Activated T-helper 2 cell treated with anti-CD3 and anti-CD28 coated beads, Interferon-gamma antibody, Interleukin-2, Interleukin-4, amounts not matched to agents 10 μg/mL and 5 μg/mL and 100 μg/mL, durations not matched to agents 14 hours and 24 hours and 36 hours (primary cell): ENCODE measurements around the gene SV2B. TPM values are rescaled to one million over a fixed set of nuclear protein-coding genes. Genes with fewer than 3 reads are reported as not detected.

Experiments used
- DNase-seq: peaks from one replicate; pipeline ENCODE4 v3.0.0; 2021; ENCODE audit warnings: low spot score
- H3K27ac Mint-ChIP-seq: one replicate; pipeline ENCODE4 v1.8.0; 2021; ENCODE audit warnings: mixed read lengths
- H3K27me3 Mint-ChIP-seq: one replicate; pipeline ENCODE4 v1.8.0; 2021; ENCODE audit warnings: low read depth, mixed read lengths
- H3K36me3 Mint-ChIP-seq: one replicate; pipeline ENCODE4 v1.8.0; 2021; ENCODE audit warnings: low read depth, mixed read lengths
- H3K4me1 Mint-ChIP-seq: one replicate; pipeline ENCODE4 v1.8.0; 2021; ENCODE audit warnings: low read depth, mixed read lengths
- H3K4me3 Mint-ChIP-seq: one replicate; pipeline ENCODE4 v1.8.0; 2021; ENCODE audit warnings: low read depth, mild to moderate bottlenecking, moderate library complexity, mixed read lengths
- H3K9me3 Mint-ChIP-seq: one replicate; pipeline ENCODE4 v1.8.0; 2021; ENCODE audit warnings: mixed read lengths
- intact Hi-C: fragments of 100-400 bp; cut with micrococcal nuclease; formaldehyde crosslinking; loops from one replicate; pipeline ENCODE4 v1.15.1; 2023
- total RNA-seq: library from RNA; stranded (reverse); gene quantifications from 2 replicates; pipeline ENCODE4 v1.2.3, GENCODE V29; 2022

The SV2B gene
- total RNA-seq, 1 donor from 2014 or later, result 0.02 TPM

- H3K36me3 Mint-ChIP-seq, result no peaks in the 10 kb centered on the region
- no peaks in the 10 kb centered on the region for H3K9me3 Mint-ChIP-seq
- H3K4me3 Mint-ChIP-seq, result no peak overlapping the region
- H3K27me3 Mint-ChIP-seq, result peaks cover 16% of the 10 kb centered on the region
- peaks cover 4% of the 10 kb centered on the region for H3K4me1 Mint-ChIP-seq
- DNase-seq, result no peak
- intact Hi-C loops, result no loop called here
- H3K27ac Mint-ChIP-seq, result no peak overlapping the region
Observed at GRCh38 chr15:91192690-91193377, 92.8 kb downstream of the SV2B start.

DNA sequence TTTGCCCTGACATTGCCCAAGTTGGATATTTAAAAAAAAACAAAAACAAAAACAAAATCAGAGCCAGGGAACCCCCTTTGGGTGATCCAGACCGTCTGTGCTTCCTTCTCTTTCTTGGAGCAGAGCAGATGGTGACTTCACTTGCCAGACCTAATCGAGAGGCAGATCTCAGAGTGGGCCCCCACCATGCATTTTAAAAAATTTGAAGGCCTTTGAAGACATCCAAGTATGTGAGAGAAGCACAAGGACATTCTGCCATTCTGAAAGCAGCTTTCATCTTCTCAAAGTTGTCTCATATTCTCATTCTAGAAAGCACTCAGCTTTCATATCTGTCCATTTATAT is 93.3 kb downstream of the SV2B start:
- no peak overlapping the region for H3K27ac Mint-ChIP-seq
- H3K4me1 Mint-ChIP-seq, result peaks cover 4% of the 10 kb centered on the region
- no peaks in the 10 kb centered on the region for H3K36me3 Mint-ChIP-seq
- DNase-seq, result no peak
- H3K27me3 Mint-ChIP-seq, result peaks cover 16% of the 10 kb centered on the region
- H3K4me3 Mint-ChIP-seq, result no peak overlapping the region
- intact Hi-C loops, result no loop called here
- H3K9me3 Mint-ChIP-seq, result no peaks in the 10 kb centered on the region

GRCh38 chr15:91196127-91196526 is 96.1 kb downstream of the SV2B start:
- Mint-ChIP-seq H3K36me3 (no peaks in the 10 kb centered on the region), H3K4me3 (no peak overlapping the region), H3K4me1 (peaks cover 4% of the 10 kb centered on the region), H3K9me3 (no peaks in the 10 kb centered on the region), H3K27ac (no peak overlapping the region), H3K27me3 (peaks cover 20% of the 10 kb centered on the region)
- intact Hi-C loops, result no loop called here
- DNase-seq, result no peak

DNA sequence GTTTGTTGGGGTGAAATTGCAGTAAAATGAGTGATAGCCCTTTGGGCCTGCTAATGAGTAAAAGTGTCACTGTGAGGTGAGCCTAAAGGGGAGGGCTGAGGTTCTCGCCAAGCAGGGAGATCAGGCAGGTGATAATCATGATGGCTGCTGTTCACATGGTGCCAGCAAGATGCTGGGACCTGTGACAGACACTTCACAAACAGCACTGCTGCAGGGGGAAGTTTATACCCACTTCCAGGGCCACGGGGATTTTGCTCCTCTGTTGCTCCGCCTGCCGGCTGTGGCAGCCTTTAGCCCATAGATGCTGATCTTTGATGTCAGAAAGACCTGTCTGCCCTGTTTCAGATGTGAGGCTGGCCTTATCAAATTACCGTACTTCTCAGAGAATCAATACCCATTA is 96.7 kb downstream of the SV2B start:
- H3K36me3 Mint-ChIP-seq, result no peaks in the 10 kb centered on the region
- peaks cover 16% of the 10 kb centered on the region for H3K27me3 Mint-ChIP-seq
- no peak for DNase-seq
- no peaks in the 10 kb centered on the region for H3K9me3 Mint-ChIP-seq
- intact Hi-C loops, result no loop called here
- peaks cover 4% of the 10 kb centered on the region for H3K4me1 Mint-ChIP-seq
- no peak overlapping the region for H3K4me3 Mint-ChIP-seq
- H3K27ac Mint-ChIP-seq, result no peak overlapping the region

DNA sequence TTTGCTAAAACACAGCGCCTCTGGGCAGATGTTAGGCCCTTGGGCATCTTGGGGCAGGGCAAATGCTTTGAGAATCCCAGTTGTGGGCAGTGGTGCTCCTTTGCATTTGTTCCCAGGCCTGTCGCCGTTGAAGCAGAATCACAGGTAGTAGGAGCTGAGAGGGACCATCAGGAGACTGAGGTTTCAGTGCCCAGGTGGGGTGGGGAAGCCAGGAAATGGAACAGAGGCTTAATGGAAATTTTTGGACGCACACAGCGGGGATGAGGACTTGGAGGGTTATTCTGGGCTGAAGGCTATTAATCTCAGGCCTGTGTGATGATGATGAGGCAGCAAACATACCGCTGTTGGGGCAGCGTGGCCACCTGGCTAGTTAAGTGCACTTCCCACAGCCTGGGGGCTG is 99.5 kb downstream of the SV2B start:
- H3K27me3 Mint-ChIP-seq, result peaks cover 4% of the 10 kb centered on the region
- intact Hi-C loops, result no loop called here
- H3K4me3 Mint-ChIP-seq, result no peak overlapping the region
- H3K4me1 Mint-ChIP-seq, result no peaks in the 10 kb centered on the region
- H3K36me3 Mint-ChIP-seq, result no peaks in the 10 kb centered on the region
- no peak for DNase-seq
- no peak overlapping the region for H3K27ac Mint-ChIP-seq
- H3K9me3 Mint-ChIP-seq, result no peaks in the 10 kb centered on the region

- no peaks in the 10 kb centered on the region for H3K36me3 Mint-ChIP-seq
- H3K9me3 Mint-ChIP-seq, result no peaks in the 10 kb centered on the region
- H3K27ac Mint-ChIP-seq, result no peak overlapping the region
- DNase-seq, result no peak
- no peak overlapping the region for H3K4me3 Mint-ChIP-seq
- peaks cover 7% of the 10 kb centered on the region for H3K27me3 Mint-ChIP-seq
- no peaks in the 10 kb centered on the region for H3K4me1 Mint-ChIP-seq
- intact Hi-C loops, result no loop called here
Observed at GRCh38 chr15:91200101-91200754, 100.2 kb downstream of the SV2B start.

DNA sequence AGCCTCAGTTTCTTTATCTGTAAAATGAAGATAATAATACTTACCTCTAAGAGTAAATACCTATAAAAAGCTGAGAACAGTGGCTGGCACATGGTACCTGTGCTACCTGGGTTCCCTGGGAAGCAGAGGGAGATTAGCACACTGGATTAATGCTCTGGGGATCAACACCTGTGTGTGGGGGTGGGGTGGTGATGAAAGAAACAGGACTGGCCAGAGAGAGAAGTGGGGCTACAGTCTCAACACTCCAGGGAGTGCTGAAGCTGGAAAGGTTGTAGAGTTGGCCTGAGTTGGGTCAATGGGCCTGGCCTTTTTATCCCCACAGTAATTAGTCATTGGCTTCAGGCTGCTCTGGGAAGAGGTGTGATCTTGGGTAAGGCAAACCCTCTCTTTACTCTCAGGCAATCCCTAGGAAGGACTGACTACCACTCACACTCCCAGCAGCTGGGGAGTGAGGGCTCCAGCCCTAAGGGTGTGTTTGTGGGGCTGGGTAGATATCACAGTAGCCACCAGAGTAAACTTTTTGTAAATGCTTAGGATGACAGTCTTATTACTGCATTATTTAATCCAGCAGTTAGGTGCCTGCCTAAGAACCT is 102.5 kb downstream of the SV2B start:
- Mint-ChIP-seq H3K4me3 (no peak overlapping the region), H3K36me3 (no peaks in the 10 kb centered on the region), H3K9me3 (no peaks in the 10 kb centered on the region), H3K27ac (no peak overlapping the region), H3K27me3 (peaks cover 17% of the 10 kb centered on the region), H3K4me1 (no peaks in the 10 kb centered on the region)
- intact Hi-C loops, result no loop called here
- DNase-seq, result no peak

DNA sequence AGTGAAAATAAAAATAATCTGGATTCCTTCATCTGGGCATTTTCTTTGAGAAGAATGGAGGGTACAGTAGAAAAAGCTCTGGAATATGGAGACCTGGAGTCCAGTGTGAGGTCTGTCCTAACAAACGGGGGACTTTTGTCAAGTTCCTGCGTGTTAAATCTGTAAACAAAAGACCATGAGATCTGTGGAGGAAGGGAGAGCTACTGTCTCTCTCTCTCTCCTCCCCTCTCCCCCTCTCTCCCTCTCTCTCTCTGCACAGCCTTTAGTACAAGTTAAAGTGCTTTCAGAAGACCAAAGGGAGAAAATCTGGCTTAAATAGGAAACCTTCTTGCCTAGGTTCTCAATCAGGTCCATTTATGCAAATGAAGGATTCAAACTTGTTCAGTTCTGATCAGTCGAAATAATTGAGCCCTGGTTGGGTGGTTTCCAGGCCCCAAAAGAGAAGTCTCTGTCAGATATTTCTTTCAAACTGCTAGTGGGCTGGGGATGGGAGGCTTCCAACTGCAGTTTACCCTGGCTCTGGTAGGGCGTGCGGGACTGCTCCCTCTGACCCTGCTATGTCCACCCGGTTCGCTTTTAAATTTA is 103.7 kb downstream of the SV2B start:
- DNase-seq, result no peak
- no peak overlapping the region for H3K27ac Mint-ChIP-seq
- intact Hi-C loops, result no loop called here
- H3K36me3 Mint-ChIP-seq, result no peaks in the 10 kb centered on the region
- no peaks in the 10 kb centered on the region for H3K9me3 Mint-ChIP-seq
- H3K4me1 Mint-ChIP-seq, result no peaks in the 10 kb centered on the region
- peaks cover 22% of the 10 kb centered on the region for H3K27me3 Mint-ChIP-seq
- no peak overlapping the region for H3K4me3 Mint-ChIP-seq

- no peaks in the 10 kb centered on the region for H3K9me3 Mint-ChIP-seq
- H3K4me3 Mint-ChIP-seq, result no peak overlapping the region
- H3K4me1 Mint-ChIP-seq, result no peaks in the 10 kb centered on the region
- intact Hi-C loops, result no loop called here
- H3K36me3 Mint-ChIP-seq, result no peaks in the 10 kb centered on the region
- H3K27ac Mint-ChIP-seq, result no peak overlapping the region
- no peak for DNase-seq
- peaks cover 18% of the 10 kb centered on the region for H3K27me3 Mint-ChIP-seq
Observed at GRCh38 chr15:91208371-91208770, 108.3 kb downstream of the SV2B start.

DNA sequence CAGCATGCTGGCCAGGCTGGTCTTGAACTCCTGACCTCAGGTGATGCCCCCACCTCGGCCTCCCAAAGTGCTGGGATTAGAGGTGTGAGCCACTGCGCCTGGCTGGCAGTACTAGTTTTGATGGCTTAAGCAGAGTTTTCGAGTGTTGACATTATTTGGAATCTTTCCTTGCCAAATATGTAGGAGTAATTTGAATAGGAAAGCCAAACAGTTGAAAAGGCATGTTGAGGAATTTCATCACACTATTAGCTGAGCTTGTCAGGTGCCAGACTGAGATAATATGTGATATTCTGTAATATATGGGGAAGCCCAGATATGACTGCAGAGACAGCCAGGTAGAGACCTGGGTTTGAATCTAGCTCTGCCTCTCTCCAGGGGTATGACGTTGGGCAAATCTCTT is 109.3 kb downstream of the SV2B start:
- Mint-ChIP-seq H3K4me1 (no peaks in the 10 kb centered on the region), H3K27me3 (peaks cover 21% of the 10 kb centered on the region), H3K9me3 (no peaks in the 10 kb centered on the region), H3K27ac (no peak overlapping the region), H3K36me3 (no peaks in the 10 kb centered on the region), H3K4me3 (no peak overlapping the region)
- no peak for DNase-seq
- intact Hi-C loops, result no loop called here

DNA sequence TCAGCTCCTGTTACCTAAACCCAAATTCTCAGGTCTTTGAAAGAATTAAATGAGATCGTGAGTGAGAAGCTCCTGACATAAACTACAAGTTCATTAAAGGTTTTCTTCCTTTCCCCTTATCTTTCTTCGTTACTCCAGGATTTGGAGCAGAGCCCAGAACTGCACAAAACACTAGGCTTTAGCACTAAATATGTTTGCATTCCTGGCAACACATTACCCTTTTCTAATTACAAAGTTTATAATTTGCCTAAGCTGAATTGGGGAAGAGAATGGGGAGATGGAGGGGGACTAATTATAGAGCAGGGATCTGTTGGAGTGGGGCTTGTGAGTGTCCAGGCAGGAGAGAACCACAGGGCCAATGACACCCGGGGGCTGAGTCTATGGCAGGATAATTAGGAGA is 109.7 kb downstream of the SV2B start:
- Mint-ChIP-seq H3K9me3 (no peaks in the 10 kb centered on the region), H3K4me3 (no peak overlapping the region), H3K27ac (no peak overlapping the region), H3K36me3 (no peaks in the 10 kb centered on the region), H3K27me3 (peaks cover 21% of the 10 kb centered on the region), H3K4me1 (no peaks in the 10 kb centered on the region)
- intact Hi-C loops, result no loop called here
- DNase-seq, result no peak

DNA sequence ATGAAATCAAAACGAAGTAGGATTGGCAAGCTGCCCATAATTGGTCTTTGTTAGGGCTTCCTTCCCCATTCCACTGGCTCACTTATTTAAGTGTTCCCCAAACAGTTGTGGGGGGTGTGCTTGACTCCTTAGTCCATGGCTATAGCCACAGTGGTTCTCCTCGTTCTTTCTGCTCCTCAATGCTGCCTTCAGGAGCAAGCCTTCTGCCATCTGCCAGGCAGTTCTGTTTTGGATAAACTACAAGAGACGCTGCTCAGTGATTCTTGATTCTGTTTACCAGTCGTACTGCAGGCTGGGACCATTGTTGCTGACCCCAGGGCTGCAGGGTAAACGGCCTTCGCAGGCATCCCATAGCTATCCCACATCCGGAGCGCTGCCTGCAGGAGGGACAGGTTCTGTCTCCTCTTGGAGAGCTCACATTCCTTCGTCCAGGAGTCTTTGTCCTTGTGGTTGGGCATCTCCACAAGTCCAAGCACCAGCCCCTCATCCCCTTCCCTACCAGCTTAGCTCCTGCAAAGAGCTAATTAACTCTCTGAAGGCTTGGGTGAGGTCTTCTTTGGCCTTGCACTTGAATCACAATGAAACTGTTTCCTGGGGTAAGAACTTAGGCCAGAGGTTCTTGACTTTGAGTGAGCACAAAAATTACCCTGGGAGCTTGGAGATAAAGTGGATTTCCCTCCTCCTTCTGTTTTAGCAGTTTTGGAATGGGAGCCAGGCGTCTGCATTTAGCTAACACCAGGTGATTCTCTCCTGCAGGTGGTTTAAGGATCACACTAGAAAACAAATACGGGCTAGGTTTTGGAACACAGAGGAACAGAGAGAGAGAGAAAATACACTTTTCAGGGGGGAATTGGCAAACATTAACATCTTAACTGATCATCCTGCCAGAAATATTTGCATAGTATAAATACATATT is 114.9 kb downstream of the SV2B start:
- Mint-ChIP-seq H3K4me3 (no peak overlapping the region), H3K9me3 (no peaks in the 10 kb centered on the region), H3K27me3 (peaks cover 11% of the 10 kb centered on the region), H3K27ac (no peak overlapping the region), H3K36me3 (no peaks in the 10 kb centered on the region), H3K4me1 (no peaks in the 10 kb centered on the region)
- no peak for DNase-seq
- intact Hi-C loops, result no loop called here
